GM18502 (cell line): ENCODE results near the gene RPS6KB2.

Experiments used
- ATAC-seq: cut with Tn5 transposase; IDR thresholded peaks from one replicate; pipeline ENCODE4 v1.9.1; 2021; ENCODE audit warnings: mild to moderate bottlenecking; ENCODE audit not compliant: unreplicated experiment, poor library complexity

The RPS6KB2 gene

GRCh38 chr11:67439321-67440228 is 11.3 kb downstream of the RPS6KB2 start:
- ATAC-seq = no peak

GRCh38 chr11:67440229-67441097 is 12.2 kb downstream of the RPS6KB2 start:
- ATAC-seq = no peak

- ATAC-seq = no peak
These were observed 12.8 kb downstream of the RPS6KB2 start for GRCh38 chr11:67441098-67441563.

DNA sequence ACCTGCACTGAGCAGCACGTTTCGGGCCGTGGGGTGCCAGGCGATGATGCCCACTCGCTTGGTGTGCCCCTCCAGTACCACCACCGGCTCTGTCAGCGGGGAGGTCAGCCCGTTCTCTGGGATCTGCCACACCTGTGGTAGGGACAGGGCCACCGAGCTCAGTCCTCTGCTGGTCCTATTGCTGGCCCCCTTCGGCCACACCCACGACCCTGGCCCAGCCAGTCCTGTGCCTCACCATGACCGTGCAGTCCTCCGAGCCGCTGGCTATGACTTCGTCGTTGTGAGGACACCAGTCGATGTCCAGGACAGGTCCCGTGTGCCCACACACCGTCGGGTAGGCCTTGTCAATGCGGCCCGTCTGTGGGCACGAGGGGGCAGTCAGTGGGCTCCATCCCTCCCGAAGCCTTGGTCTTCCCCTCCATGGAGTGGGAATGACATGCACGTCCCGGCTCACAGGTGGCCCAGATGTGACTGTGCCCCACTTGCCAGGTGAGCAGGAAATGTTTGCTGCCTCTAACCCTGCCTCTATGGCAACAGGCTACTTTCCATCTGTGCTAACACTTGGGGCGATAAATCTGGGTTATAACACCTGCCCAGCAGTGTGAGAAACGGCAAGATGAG is 13.5 kb downstream of the RPS6KB2 start:
- ATAC-seq = no peak

GRCh38 chr11:67442504-67443404 is 14.5 kb downstream of the RPS6KB2 start:
- no peak for ATAC-seq

DNA sequence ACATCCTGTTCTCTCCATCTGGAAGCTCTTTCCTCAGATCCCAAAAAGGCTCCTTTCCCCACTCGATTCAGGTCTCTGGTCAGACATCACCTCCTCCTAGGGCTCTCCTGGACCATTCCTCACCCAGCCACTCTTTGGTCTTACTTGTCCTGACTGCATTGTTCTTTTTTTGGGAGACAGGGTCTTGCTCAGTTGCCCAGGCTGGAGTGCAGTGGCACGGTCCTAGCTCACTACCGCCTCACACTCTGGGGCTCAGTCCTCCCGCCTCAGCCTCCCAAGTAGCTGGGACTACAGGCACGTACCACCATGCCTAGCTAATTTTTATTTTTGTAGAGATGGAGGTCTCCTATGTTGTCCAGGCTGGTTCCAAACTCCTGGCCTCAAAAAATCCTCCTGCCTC is 17.2 kb downstream of the RPS6KB2 start:
- ATAC-seq = no peak

DNA sequence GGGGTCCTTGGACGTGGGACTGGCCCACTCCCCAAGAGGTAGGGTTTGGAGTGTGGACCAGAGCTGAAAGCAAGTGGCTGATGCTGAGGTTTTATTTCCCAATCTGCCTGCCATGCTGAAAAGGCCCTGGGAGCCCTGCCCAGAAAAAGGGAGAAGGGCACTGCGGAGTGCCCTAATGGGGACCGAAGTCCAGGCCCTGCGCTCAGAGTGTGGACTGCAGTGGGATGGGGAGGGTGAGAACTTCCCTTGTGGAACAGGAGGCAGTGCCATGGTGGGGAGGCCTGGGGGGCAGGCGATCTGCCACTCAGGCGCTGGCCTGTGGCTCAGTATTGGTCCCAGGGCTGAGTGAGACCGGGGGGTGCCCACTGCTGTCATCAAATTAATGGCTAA is 19.9 kb downstream of the RPS6KB2 start:
- no peak for ATAC-seq

GRCh38 chr11:67449116-67449844 is 21.0 kb downstream of the RPS6KB2 start:
- ATAC-seq = no peak

DNA sequence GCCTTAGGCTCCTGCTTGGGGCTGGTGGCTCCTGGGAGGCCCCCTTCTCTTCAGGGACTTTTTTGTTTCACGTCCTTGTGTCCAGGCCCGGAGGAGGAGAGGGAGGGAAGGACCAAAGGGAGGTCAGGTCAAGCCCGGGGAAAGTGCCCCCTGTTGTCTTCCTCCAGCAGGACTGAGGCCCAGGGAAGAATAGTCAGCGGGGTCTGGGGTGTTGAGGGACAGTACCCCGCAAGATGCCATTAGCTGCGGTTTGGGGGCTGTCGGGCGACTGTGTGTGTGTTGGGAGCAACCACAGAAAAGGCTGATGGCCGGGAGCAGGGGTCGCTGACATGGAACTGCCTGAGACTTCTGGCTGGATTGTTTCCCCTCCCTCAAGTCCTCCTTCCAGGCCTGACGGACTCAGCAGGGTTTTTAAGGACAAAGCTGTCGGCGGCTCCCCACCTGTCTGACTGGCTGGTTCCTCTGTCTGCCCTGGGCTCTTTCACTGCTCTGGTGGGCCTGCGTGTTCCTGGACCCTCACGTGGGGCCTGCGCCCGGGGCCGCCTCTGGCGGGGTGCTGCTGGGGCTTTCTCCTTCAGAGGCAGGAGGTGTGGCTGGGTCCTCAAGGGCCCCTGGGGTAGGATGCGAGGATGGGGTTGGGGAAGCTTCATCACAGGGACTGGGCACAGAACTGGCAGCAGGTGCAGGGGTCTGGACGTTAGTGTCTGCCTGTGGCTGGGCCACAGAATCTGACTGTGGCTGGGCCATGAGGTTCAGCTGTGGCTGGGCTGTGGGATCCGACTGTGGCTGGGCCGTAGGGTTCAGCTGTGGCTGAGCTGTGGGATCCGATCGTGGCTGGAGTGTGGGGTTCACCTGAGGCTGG is 22.7 kb downstream of the RPS6KB2 start:
- ATAC-seq = no peak

- ATAC-seq = no peak
These were observed 23.3 kb downstream of the RPS6KB2 start for GRCh38 chr11:67451658-67451976.

DNA sequence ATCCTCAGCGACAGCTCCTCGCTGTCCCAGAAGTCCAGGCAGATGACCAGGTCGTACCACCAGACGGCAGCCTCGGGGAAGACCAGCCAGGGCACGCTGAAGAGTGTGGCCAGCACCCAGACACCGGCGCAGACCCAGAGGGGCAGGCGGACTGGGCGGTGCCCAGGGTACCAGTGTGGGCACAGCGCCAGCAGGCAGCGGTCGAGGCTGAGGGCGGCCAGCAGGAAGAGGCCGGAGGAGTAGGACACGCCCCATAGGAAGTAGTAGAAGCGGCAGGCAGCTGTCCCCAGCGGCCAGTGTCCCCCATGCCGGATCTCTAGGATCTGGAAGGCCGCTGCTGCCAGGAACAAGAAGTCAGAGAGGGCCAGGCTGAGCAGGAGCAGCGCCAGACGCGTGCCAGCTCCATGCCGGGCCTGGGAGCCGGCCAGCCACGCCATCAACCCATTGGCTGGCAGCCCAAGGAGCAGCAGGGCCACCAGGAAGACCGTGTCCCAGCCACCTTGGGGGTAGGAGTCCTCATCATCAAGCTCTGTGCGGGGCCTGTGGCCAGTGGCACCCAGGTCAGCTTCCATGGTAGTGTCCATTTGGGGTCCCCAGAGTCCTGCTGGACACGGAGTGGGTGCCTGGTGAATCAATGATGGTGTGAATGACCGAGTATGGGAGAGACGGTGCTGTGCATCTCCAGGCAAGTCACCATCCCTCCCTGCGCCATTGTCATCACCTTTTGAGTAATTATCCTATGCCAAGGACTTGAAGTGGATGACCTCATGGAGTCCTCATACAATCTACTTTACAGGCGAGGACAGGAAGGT is 24.1 kb downstream of the RPS6KB2 start, which contains the start of gene GPR152:
GPR152 (minus strand) TSS at position 589 of the 812 bp plus-strand sequence; CDS start at position 584, 5 bp downstream.
- ATAC-seq = no peak

GRCh38 chr11:67453816-67454732 is 25.8 kb downstream of the RPS6KB2 start:
- ATAC-seq = no peak

- ATAC-seq = no peak
These were observed 26.8 kb downstream of the RPS6KB2 start, which contains the start of gene CABP4 for GRCh38 chr11:67455054-67455453. Gene CABP4, plus strand, starts transcription at chr11:67455354. Its CDS starts 70 bp downstream, at chr11:67455424.

DNA sequence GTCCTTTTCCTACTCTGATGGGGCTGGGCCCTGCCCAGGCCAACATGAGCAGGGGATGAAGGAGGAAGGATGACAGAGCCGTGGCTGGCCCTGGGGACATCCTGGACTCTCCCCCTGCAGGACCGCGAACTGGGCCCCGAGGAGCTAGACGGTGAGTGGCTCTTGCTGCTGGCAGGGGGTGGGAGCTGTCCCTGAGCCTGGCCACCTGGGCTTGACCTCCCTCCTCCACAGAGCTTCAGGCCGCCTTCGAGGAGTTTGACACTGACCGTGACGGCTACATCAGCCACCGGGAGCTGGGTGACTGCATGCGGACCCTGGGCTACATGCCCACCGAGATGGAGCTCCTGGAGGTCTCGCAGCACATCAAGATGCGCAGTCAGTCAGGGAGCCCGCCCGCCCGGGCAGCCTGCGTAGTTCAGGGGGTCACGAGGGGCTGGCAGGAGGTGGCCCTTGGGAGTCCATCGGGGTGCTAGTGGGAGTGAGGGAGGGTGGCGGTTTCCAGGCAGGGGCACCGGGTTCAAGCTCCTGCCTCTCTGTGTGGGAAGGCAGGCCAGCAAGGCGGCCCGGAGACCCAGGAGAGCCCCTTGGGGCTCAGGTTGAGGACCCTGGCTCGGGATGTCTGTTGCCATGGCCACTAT is 27.9 kb downstream of the RPS6KB2 start:
- ATAC-seq = no peak

DNA sequence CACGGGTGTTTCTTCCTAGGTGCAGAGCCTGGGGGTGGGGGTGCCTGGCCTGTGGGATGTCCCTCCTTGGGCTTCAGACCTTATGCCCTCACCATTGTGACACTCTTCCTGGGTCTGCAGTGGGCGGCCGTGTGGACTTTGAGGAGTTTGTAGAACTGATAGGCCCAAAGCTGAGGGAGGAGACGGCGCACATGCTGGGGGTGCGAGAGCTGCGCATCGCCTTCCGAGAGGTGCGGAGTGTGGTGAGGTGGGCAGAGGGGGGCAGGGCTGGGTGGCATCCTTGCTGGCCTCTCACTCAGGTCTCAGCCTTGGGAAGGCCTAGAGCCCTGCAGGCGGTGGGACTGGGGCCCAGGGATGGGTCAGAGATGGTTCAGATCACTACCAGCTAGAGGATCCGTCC is 29.2 kb downstream of the RPS6KB2 start:
- ATAC-seq = no peak

GRCh38 chr11:67458266-67458665 is 30.0 kb downstream of the RPS6KB2 start:
- no peak for ATAC-seq
